ENCODE results near the gene STAC3. TPM values are rescaled to one million over a fixed set of nuclear protein-coding genes. Genes with fewer than 3 reads are reported as not detected.

The STAC3 gene
- total RNA-seq, 1 experiment from 2014 or later: 2.5 TPM

DNA sequence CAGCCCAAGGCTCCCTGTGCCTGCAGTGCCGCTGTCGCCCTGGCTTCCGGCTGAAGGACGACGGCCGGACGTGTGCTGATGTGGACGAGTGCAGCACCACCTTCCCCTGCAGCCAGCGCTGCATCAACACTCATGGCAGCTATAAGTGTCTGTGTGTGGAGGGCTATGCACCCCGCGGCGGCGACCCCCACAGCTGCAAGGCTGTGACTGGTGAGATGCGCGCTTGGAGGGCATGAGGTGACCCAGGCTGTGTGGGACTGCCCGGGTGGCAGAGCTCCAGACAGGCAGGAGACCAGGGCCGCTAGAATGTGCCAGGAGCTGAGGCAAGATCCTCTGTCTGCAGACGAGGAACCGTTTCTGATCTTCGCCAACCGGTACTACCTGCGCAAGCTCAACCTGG lies 54.0 kb downstream of the STAC3 start:
- Histone ChIP-seq H3K9me3 (ENCODE audit: control insufficient read depth in 1 of 2, insufficient read depth in 1 of 2, low read depth in 1 of 2, low read length in 2 of 2) (no peaks in the 10 kb centered on the region), H3K9ac (ENCODE audit: low read length) (no peak overlapping the region), H3K27ac (ENCODE audit: low read depth, low read length) (no peak overlapping the region), H4K20me1 (ENCODE audit: insufficient read depth) (no peaks in the 10 kb centered on the region), H3K4me2 (ENCODE audit: low read length) (no peak overlapping the region), H3K4me3 (replicated peaks in 1 of 2; ENCODE audit: low read depth in 1 of 2, low read length in 2 of 2) (no peak overlapping the region), H3K36me3 (ENCODE audit: control insufficient read depth in 1 of 2, insufficient read depth in 2 of 2, low read length in 2 of 2) (no peaks in the 10 kb centered on the region; a peak in 1 of 4 replicates), H3K9me2 (ENCODE audit: insufficient read depth) (no peaks in the 10 kb centered on the region), H3K4me1 (ENCODE audit: control insufficient read depth in 1 of 2, insufficient read depth in 2 of 2, low read length in 2 of 2) (no peaks in the 10 kb centered on the region), H2AFZ (ENCODE audit: low read depth, low read length, poor library complexity, severe bottlenecking) (no peak overlapping the region), H3K27me3 (ENCODE audit: insufficient read depth, low read length) (no peaks in the 10 kb centered on the region), H3K79me2 (ENCODE audit: insufficient read depth, low read length) (no peaks in the 10 kb centered on the region)
- DNase-seq (ENCODE audit: low read depth, low spot score) (no peak), ATAC-seq (no peak)
- TF ChIP-seq POLR2A (IDR thresholded peaks at IDR 0.05; ENCODE audit: borderline replicate concordance, extremely low read depth, insufficient read depth, insufficient read length): no peak
- TF ChIP-seq, protein P1, sequence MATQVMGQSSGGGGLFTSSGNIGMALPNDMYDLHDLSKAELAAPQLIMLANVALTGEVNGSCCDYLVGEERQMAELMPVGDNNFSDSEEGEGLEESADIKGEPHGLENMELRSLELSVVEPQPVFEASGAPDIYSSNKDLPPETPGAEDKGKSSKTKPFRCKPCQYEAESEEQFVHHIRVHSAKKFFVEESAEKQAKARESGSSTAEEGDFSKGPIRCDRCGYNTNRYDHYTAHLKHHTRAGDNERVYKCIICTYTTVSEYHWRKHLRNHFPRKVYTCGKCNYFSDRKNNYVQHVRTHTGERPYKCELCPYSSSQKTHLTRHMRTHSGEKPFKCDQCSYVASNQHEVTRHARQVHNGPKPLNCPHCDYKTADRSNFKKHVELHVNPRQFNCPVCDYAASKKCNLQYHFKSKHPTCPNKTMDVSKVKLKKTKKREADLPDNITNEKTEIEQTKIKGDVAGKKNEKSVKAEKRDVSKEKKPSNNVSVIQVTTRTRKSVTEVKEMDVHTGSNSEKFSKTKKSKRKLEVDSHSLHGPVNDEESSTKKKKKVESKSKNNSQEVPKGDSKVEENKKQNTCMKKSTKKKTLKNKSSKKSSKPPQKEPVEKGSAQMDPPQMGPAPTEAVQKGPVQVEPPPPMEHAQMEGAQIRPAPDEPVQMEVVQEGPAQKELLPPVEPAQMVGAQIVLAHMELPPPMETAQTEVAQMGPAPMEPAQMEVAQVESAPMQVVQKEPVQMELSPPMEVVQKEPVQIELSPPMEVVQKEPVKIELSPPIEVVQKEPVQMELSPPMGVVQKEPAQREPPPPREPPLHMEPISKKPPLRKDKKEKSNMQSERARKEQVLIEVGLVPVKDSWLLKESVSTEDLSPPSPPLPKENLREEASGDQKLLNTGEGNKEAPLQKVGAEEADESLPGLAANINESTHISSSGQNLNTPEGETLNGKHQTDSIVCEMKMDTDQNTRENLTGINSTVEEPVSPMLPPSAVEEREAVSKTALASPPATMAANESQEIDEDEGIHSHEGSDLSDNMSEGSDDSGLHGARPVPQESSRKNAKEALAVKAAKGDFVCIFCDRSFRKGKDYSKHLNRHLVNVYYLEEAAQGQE (IDR thresholded peaks at IDR 0.05; ENCODE audit: low read depth): no peak
- TF ChIP-seq RAD21 (IDR thresholded peaks at IDR 0.05; ENCODE audit: low read depth): no peak
- TF ChIP-seq, protein P2, sequence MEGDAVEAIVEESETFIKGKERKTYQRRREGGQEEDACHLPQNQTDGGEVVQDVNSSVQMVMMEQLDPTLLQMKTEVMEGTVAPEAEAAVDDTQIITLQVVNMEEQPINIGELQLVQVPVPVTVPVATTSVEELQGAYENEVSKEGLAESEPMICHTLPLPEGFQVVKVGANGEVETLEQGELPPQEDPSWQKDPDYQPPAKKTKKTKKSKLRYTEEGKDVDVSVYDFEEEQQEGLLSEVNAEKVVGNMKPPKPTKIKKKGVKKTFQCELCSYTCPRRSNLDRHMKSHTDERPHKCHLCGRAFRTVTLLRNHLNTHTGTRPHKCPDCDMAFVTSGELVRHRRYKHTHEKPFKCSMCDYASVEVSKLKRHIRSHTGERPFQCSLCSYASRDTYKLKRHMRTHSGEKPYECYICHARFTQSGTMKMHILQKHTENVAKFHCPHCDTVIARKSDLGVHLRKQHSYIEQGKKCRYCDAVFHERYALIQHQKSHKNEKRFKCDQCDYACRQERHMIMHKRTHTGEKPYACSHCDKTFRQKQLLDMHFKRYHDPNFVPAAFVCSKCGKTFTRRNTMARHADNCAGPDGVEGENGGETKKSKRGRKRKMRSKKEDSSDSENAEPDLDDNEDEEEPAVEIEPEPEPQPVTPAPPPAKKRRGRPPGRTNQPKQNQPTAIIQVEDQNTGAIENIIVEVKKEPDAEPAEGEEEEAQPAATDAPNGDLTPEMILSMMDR (IDR thresholded peaks at IDR 0.05 in 2 of 3, conservative IDR thresholded peaks at IDR 0.05 in 1 of 3; ENCODE audit: borderline replicate concordance in 1 of 3, insufficient read depth in 1 of 3, low read depth in 2 of 3, low read length in 2 of 3): no peak
- TF ChIP-seq YY1 (IDR thresholded peaks at IDR 0.05; ENCODE audit: extremely low read depth, insufficient replicate concordance, low read depth, low read length): no peak
- no peak for TF ChIP-seq SRF (IDR thresholded peaks at IDR 0.05; ENCODE audit: low read depth)
- TF ChIP-seq, protein P3, sequence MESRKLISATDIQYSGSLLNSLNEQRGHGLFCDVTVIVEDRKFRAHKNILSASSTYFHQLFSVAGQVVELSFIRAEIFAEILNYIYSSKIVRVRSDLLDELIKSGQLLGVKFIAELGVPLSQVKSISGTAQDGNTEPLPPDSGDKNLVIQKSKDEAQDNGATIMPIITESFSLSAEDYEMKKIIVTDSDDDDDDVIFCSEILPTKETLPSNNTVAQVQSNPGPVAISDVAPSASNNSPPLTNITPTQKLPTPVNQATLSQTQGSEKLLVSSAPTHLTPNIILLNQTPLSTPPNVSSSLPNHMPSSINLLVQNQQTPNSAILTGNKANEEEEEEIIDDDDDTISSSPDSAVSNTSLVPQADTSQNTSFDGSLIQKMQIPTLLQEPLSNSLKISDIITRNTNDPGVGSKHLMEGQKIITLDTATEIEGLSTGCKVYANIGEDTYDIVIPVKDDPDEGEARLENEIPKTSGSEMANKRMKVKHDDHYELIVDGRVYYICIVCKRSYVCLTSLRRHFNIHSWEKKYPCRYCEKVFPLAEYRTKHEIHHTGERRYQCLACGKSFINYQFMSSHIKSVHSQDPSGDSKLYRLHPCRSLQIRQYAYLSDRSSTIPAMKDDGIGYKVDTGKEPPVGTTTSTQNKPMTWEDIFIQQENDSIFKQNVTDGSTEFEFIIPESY (IDR thresholded peaks at IDR 0.05; ENCODE audit: extremely low read depth, insufficient replicate concordance, low read length): no peak
- no peak for TF ChIP-seq SIN3A (IDR thresholded peaks at IDR 0.05; ENCODE audit: low read depth)
- TF ChIP-seq ZFX (IDR thresholded peaks at IDR 0.05): no peak
- intact Hi-C loops (cut with micrococcal nuclease): no loop called here
- RAD21 ChIA-PET (ENCODE audit: low non-redundant PET in 1 of 2, low total read pairs in 2 of 2, uncharacterized antibody in 2 of 2, unreplicated experiment in 2 of 2): interaction anchor here in 1 of 2 experiments (0.6 kb wide), 1 partner anchor 54 kb away, joined by 5 read pairs; the partner anchor contains the start of gene STAC3
- no TSS peak for BruUV-seq (replicated peaks)
- CTCF ChIA-PET: no interaction called here
- POLR2A ChIA-PET: no interaction called here
